PFSK-1 (cell line): Measurements from ENCODE around the gene HECTD1.

Experiments
- FOXP2 ChIP-seq: optimal IDR thresholded peaks from 2 replicates; pipeline ENCODE3; 2011; ENCODE audit warnings: borderline replicate concordance, control low read depth, inconsistent platforms; ENCODE audit not compliant: insufficient read depth; ENCODE audit errors: extremely low read length, extremely low read depth
- POLR2AphosphoS5 ChIP-seq: IDR thresholded peaks from 2 replicates; pipeline ENCODE4 v1.6.1; 2012; ENCODE audit warnings: low read depth, mild to moderate bottlenecking, control low read depth, low read length, moderate library complexity
- SIN3A ChIP-seq: IDR thresholded peaks from 2 replicates; pipeline ENCODE4 v1.6.1; 2012; ENCODE audit warnings: mild to moderate bottlenecking, low read length, moderate library complexity, borderline replicate concordance; ENCODE audit not compliant: insufficient read depth
- TAF1 ChIP-seq: IDR thresholded peaks from 2 replicates; pipeline ENCODE4 v1.6.1; 2012; ENCODE audit warnings: low read length, control low read depth, borderline replicate concordance; ENCODE audit not compliant: insufficient read depth
- TF ChIP-seq, protein P1 (sequence below), 2 experiments: IDR thresholded peaks; 2 replicates each; pipeline versions ENCODE4 v1.6.1 to v1.8.0; 2011 to 2012; ENCODE audit warnings: low read depth in 2 of 2, low read length in 2 of 2, control low read depth in 1 of 2, inconsistent platforms in 1 of 2, mild to moderate bottlenecking in 1 of 2, moderate library complexity in 1 of 2; ENCODE audit not compliant: insufficient read depth in 1 of 2

Gene HECTD1

GRCh38 chr14:31071151-31071550, 136.4 kb downstream of the HECTD1 start:
- TF ChIP-seq SIN3A (no peak), FOXP2 (no peak), TAF1 (no peak), POLR2AphosphoS5 (no peak)
- TF ChIP-seq, protein P1, sequence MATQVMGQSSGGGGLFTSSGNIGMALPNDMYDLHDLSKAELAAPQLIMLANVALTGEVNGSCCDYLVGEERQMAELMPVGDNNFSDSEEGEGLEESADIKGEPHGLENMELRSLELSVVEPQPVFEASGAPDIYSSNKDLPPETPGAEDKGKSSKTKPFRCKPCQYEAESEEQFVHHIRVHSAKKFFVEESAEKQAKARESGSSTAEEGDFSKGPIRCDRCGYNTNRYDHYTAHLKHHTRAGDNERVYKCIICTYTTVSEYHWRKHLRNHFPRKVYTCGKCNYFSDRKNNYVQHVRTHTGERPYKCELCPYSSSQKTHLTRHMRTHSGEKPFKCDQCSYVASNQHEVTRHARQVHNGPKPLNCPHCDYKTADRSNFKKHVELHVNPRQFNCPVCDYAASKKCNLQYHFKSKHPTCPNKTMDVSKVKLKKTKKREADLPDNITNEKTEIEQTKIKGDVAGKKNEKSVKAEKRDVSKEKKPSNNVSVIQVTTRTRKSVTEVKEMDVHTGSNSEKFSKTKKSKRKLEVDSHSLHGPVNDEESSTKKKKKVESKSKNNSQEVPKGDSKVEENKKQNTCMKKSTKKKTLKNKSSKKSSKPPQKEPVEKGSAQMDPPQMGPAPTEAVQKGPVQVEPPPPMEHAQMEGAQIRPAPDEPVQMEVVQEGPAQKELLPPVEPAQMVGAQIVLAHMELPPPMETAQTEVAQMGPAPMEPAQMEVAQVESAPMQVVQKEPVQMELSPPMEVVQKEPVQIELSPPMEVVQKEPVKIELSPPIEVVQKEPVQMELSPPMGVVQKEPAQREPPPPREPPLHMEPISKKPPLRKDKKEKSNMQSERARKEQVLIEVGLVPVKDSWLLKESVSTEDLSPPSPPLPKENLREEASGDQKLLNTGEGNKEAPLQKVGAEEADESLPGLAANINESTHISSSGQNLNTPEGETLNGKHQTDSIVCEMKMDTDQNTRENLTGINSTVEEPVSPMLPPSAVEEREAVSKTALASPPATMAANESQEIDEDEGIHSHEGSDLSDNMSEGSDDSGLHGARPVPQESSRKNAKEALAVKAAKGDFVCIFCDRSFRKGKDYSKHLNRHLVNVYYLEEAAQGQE (IDR thresholded peaks at IDR 0.05; ENCODE audit: insufficient read depth in 1 of 2, low read depth in 2 of 2, low read length in 2 of 2) = no peak

- TF ChIP-seq FOXP2 = no peak
- no peak for TF ChIP-seq SIN3A
- TF ChIP-seq POLR2AphosphoS5 = no peak
- TF ChIP-seq TAF1 = no peak
- TF ChIP-seq, protein P1 (IDR thresholded peaks at IDR 0.05; ENCODE audit: insufficient read depth in 1 of 2, low read depth in 2 of 2, low read length in 2 of 2) = no peak
These were observed 137.2 kb downstream of the HECTD1 start for GRCh38 chr14:31070431-31070830.

DNA sequence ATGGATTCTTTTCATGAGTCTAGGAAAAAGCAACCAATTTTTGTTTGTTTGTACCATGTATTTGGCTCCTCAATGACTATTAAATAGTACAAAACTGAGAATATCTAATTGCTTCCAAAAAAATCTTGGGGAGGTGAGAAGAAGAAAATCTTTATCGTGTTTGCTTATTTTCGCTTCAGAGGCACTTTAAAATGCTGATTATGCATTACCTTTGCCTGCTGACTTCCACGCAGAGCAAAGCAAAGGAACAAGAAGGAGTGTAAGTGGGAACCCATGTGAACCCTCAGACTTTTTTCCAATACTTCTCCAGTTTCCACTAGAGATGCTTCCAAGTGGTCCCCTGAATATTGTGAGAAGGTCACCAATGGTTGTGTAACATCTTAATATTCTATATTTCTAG, 138.2 kb downstream of the HECTD1 start:
- TF ChIP-seq POLR2AphosphoS5 (no peak), FOXP2 (no peak), TAF1 (no peak), SIN3A (no peak)
- TF ChIP-seq, protein P1 (IDR thresholded peaks at IDR 0.05; ENCODE audit: insufficient read depth in 1 of 2, low read depth in 2 of 2, low read length in 2 of 2) = no peak

- TF ChIP-seq FOXP2 = no peak
- TF ChIP-seq, protein P1 (IDR thresholded peaks at IDR 0.05; ENCODE audit: insufficient read depth in 1 of 2, low read depth in 2 of 2, low read length in 2 of 2) = no peak
- TF ChIP-seq SIN3A = no peak
These were observed 139.4 kb downstream of the HECTD1 start for GRCh38 chr14:31068235-31068634.

DNA sequence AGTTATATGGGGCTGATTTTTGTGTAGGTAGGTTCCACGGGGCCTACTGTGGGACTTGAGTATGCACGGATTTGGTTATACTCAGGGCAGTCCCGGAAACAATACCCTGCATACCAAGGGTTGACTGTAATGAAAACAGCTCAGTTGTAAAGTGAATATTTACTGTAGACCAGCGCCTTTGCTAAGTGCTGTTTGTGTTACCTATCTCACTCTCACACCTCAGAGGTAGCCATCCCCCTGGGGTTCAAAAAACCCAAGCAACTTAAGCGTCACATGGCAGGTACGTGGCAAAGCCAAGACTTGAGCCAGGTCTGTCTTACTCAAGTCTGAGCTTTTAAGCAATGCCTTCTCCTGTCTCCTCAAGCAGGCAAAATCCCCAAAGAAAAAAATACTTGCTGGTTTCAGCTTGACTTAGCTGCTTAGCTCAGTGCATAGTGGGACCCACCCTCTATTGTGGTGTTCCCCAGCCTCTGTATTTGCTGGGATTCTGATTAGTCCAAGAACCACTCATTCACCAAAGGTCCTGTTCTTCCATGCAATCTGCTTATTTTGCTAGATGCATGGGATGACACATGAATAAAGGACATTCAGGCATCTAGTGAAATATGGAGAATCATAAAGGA, 147.2 kb downstream of the HECTD1 start:
- TF ChIP-seq POLR2AphosphoS5 (no peak), TAF1 (no peak), SIN3A (no peak), FOXP2 (no peak)
- TF ChIP-seq, protein P1 (IDR thresholded peaks at IDR 0.05; ENCODE audit: insufficient read depth in 1 of 2, low read depth in 2 of 2, low read length in 2 of 2) = no peak
